Stimulated activated naive CD4-positive, alpha-beta T cell treated with Interleukin-2 at 50 U/mL for 16 hours (primary cell): ENCODE data around the gene USHBP1.
A peak's percentile ranks its signal among the peaks of the same experiment; 100 is the strongest.

Experiments
- DNase-seq: peaks from one replicate; lab custom pipeline; 2025; lab: John Stamatoyannopoulos, UW

Gene USHBP1, protein sequence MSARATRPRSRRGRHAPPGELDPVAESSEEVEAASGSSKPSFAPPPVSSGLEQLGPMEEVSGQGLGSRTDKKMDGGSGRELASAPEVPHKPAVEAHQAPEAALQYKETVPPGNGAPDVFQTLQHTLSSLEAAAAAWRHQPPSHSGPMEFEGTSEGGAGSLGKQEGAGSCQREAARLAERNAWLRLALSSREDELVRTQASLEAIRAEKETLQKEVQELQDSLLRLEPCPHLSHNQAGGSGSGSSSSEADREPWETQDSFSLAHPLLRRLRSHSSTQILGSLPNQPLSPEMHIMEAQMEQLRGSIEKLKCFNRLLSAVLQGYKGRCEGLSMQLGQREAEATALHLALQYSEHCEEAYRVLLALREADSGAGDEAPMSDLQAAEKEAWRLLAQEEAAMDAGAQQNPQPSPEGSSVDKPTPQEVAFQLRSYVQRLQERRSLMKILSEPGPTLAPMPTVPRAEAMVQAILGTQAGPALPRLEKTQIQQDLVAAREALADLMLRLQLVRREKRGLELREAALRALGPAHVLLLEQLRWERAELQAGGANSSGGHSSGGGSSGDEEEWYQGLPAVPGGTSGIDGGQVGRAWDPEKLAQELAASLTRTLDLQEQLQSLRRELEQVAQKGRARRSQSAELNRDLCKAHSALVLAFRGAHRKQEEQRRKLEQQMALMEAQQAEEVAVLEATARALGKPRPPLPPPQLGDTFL

GRCh38 chr19:17264641-17264979 lies at the start of gene USHBP1:
Gene USHBP1 (minus strand): TSS chr19:17264745. CDS start chr19:17264299, 446 bp downstream.
- DNase-seq = no peak

DNA sequence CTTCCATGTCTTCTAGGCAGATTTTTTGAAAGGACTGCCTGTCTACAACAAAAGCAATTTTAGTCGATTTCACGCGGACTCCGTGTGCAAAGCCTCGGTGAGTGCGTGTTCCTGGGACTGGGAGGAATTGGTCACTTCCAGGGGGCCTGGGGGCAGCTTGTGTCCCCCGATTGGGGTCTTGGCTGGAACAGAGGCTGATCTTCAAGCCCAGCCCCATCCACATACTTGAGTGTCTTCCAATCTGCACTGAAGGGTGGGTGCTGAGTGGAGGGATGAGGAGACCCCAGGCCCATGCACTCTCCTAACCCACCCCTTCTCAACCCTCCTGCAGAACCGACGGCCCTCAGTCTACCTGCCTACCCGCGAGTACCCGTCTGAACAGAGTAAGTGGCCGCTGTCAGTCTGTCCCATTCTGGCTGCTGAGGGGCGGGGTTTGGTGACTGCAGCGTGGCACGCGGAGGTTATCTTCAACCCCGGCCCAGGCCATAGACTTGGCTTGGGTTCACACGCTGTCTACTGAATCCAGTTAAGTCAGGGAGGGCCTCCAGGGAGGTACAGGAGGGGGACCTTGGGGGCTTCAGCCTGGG lies 49.6 kb upstream of the USHBP1 start:
- no peak for DNase-seq

- no peak for DNase-seq
These were observed 47.9 kb upstream of the USHBP1 start for GRCh38 chr19:17312189-17313113.

DNA sequence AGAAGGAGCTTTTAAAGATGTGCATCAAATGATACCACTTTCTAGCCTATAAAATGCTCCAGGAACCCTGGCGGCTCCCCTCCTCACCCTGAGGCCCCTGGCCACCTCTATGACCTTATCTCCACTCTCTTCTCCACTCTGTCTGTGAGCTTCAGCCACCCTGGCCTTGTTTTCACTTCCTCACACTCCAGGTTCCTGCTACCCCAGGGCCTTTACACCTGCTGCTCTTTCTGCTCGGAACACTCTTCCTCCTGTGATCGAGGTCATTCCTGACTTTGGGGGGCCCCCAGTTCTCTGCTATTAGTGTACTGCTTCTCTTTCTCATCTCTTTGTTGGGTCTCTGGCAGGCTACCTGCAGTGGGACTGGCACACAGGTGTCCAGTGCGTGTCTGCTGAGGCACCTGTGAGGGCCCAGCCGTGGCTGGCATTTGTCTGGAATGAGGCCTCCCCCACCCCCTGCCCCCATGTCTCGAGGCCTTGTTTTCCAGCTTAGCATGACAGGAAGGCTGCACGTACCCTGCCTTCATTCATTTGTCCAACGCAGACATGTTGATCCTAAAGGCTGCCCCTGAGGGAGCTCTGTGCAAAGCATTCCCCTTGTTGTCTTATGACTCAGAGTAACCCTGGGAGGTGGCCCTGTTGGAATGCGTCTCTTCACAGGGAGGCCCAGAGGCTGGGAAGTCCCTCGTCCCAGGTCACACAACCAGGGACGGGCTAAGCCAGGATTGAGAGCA lies 47.1 kb upstream of the USHBP1 start:
- no peak for DNase-seq

GRCh38 chr19:17309965-17310461 lies 45.5 kb upstream of the USHBP1 start:
- DNase-seq = no peak

DNA sequence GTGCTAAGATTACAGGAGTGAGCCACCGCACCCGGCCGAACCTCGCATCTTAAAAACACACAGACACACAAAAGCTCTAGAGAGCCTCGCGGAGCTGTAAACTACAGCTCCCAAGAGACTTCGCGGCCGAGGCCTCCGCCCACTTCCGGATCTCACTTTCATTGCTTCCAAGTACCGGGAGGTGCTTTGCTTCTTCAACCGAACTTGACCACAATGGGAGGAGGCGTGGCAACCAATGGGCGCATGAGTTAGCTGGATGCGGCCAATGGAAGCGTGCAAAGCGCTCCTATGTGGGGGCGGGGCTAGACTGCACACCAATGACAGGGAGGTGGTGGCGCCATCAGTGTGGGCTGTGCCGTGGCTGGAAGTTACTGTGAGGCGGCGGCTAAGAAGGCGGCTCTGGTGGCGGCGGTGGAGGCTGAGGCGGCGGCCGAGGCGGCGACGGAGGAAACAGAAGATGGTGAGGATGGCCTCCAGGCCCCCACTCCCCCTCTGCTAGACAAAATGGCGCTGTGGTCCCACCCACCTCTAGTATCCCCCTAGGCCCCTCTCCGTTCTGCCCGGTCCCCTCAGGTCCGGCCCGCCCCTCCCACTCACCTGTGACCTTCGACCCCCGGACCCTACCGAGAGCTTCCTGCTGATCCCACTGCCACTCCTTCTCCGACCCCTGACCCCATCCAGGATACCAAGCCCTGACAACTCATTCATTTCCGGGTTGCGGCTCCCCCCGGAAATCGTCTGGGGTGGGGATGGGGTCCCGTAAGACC lies 44.8 kb upstream of the USHBP1 start, which contains the start of gene DDA1:
Gene DDA1 (plus strand): TSS at position 366 of the 767 bp plus-strand sequence. CDS start 92 bp downstream, at position 458.
- peak; percentile 100 for DNase-seq

- no peak for DNase-seq
These were observed 43.4 kb upstream of the USHBP1 start for GRCh38 chr19:17307876-17308377.

DNA sequence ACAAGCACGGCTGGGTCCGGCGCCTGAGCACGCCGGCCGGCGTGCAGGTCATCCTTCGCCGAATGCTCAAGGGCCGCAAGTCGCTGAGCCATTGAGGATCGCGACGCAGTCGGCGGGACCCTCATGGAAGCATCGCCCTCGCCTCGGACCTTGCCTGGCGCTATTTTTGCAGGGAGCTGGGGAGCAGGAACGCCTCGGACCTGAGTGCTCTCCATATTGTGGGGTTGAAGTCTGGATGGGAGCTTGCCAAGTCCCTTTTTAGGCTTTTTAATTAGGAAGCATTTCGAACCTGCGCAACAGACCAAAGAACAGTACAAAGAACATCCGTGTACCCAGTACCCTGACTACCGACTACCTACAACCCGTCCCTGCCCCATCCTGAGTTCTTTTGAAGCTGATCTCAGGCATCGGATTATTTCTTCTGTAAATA lies 41.8 kb upstream of the USHBP1 start:
- DNase-seq = no peak

- peak; percentile 95 for DNase-seq
These were observed 41.2 kb upstream of the USHBP1 start, which contains the start of gene MRPL34 for GRCh38 chr19:17305517-17306284. Gene MRPL34 (plus strand): TSS chr19:17305872. CDS start chr19:17305893, 21 bp downstream.

DNA sequence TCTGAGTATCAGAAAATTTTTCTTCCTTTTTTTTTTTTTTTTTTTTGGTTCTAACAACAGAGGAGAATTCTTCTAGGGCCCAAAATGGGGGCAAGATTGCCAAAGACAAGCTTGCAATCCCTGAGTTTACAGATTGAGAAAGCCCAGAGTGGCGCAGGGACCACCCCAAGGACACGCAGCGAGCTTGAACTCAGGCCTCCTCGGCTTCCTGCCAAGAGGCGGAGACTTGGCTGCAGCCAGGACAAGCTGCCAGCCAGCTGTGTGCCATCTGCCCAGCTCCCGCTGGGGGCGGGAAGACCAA lies 40.6 kb upstream of the USHBP1 start:
- no peak for DNase-seq

DNA sequence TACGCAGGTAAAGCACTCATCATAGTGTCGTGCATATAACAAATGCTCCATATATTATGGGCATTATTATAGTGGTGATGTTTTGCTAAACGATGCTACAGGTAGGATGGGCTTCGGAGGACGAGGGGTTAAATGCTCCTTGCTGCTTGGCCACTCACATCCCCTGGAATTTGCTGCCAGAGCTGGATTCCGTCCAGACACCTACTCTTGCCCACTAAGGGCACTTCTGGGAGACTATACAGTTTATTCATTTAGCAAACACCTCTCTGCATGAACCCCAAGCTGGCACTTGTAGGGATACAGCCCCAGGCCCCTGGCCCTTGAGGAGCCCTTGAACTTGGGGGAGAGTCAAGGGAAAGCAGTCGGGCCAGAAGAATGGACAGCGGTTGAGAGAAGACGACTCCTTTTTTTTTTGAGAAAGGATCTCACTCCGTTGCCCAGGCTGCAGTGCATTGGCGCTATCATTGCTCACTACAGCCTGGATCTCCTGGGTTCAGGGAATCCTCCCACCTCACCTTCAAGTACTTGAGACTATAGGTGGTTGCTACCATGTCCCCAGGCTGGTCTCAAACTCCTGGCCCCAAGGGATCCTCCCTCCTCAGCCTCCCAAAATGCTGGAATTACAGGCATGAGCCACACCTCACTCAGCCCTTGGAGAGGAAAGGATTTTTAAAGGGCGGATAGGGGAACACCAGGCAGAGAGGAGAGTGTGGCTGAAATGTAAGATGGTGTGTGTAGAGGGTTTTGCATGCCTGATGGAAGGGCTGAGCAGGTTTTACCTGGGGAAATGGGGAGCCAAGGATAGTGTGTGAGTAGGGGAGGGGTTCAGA lies 40.1 kb upstream of the USHBP1 start:
- DNase-seq = no peak

DNA sequence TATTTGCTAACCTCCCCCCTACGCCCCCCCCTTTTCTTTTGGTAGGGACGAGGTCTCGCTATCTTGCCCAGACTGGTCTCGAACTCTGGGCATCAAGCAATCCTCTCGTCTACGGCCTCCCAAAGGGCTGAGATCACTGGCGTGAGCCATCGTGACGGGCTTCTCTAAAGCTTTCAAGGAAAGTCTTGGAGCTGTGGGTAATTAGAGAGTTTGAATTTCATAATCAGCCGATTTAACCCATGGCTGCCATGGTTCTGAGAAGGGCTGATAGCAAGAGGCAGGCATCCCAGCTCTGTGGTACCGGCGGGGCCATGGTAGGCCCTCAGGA lies 39.4 kb upstream of the USHBP1 start:
- no peak for DNase-seq

GRCh38 chr19:17303167-17303939 lies 38.8 kb upstream of the USHBP1 start, which contains the start of gene ABHD8:
Gene ABHD8 (minus strand): TSS chr19:17303425. CDS start chr19:17301616, 1,809 bp downstream.
- DNase-seq = peak; percentile 92

GRCh38 chr19:17302391-17303166 lies 38.0 kb upstream of the USHBP1 start:
- no peak for DNase-seq

GRCh38 chr19:17300992-17301619 lies 36.6 kb upstream of the USHBP1 start:
- no peak for DNase-seq

- no peak for DNase-seq
These were observed 32.4 kb upstream of the USHBP1 start for GRCh38 chr19:17296976-17297375.
